ENCODE results near the gene TEAD4. TPM values are rescaled to one million over a fixed set of nuclear protein-coding genes. Genes with fewer than 3 reads are reported as not detected.

Gene TEAD4
- total RNA-seq, 1 experiment from 2014 or later, result 127 TPM

GRCh38 chr12:2937500-2937899, 21.7 kb upstream of the TEAD4 start:
- Histone ChIP-seq H3K79me1 (ENCODE audit: insufficient read depth, low read depth, low read length, poor library complexity, severe bottlenecking) (no peaks in the 10 kb centered on the region), H2BK120ac (ENCODE audit: low read depth, low read length, poor library complexity, severe bottlenecking) (no peak overlapping the region), H4K5ac (ENCODE audit: insufficient read length, low read depth, low read length) (no peak overlapping the region), H4K20me1 (ENCODE audit: control insufficient read depth, insufficient read depth, insufficient read length) (no peaks in the 10 kb centered on the region), H3K79me2 (ENCODE audit: insufficient read depth, low read length) (no peaks in the 10 kb centered on the region), H2AK5ac (ENCODE audit: insufficient read length, low read length) (no peak overlapping the region), H3K14ac (ENCODE audit: insufficient read depth, low read length) (no peak overlapping the region), H2BK20ac (ENCODE audit: low read depth, low read length, poor library complexity, severe bottlenecking) (no peak overlapping the region), H3K9ac (ENCODE audit: extremely low read depth, insufficient read length, low read length) (no peak overlapping the region), H3K27me3 (ENCODE audit: insufficient read depth, low read length) (no peaks in the 10 kb centered on the region), H3K4me1 (ENCODE audit: insufficient read depth, low read length) (no peaks in the 10 kb centered on the region), H3K9me3 (ENCODE audit: control insufficient read depth, low read depth, low read length) (no peaks in the 10 kb centered on the region), H2BK15ac (ENCODE audit: low read depth, low read length) (no peak overlapping the region), H4K8ac (replicated peaks; ENCODE audit: insufficient read length, low read depth, low read length) (no peak overlapping the region), H2BK12ac (ENCODE audit: insufficient read length, low read depth, low read length) (no peak overlapping the region), H3K4me2 (ENCODE audit: insufficient read depth, insufficient read length, low read length) (no peak overlapping the region), H3K23ac (ENCODE audit: insufficient read length, low read depth, low read length) (no peak overlapping the region), H2BK5ac (ENCODE audit: insufficient read length, low read length) (no peak overlapping the region), H3K27ac (ENCODE audit: insufficient read length, low read depth, low read length) (no peak overlapping the region), H3K4ac (ENCODE audit: low read depth, low read length) (no peak overlapping the region), H3K56ac (ENCODE audit: insufficient read length, low read depth, low read length) (no peak overlapping the region), H3K23me2 (ENCODE audit: insufficient read length, low read depth, low read length, poor library complexity, severe bottlenecking) (no peaks in the 10 kb centered on the region), H3T11ph (ENCODE audit: low read length) (no peak overlapping the region), H3K18ac (ENCODE audit: insufficient read length, low read depth, low read length) (no peak overlapping the region), H4K91ac (ENCODE audit: insufficient read length, low read depth, low read length) (no peak overlapping the region), H2AFZ (ENCODE audit: low read length) (no peak overlapping the region)
- Mint-ChIP-seq H3K9me3 (no peaks in the 10 kb centered on the region), H3K36me3 (ENCODE audit: insufficient read depth in 1 of 3, low read depth in 3 of 3) (peaks cover 3 to 50% (median 45%) of the 10 kb centered on the region in 3 experiments; a peak in 6 of 7 replicates), H3K4me3 (no peak overlapping the region), H3K27ac (no peak overlapping the region), H3K4me1 (no peaks in the 10 kb centered on the region), H3K27me3 (ENCODE audit: low read depth) (no peaks in the 10 kb centered on the region)
- no peak for DNase-seq
- no peak for TF ChIP-seq CTCF (conservative IDR thresholded peaks at IDR 0.05)
- no CpG with 5 or more reads among the region's 3 CpGs for WGBS (ENCODE audit: extremely low coverage, insufficient read length, low lambda C conversion rate)
